ENCODE measurements around the gene ESRRA.

DNA sequence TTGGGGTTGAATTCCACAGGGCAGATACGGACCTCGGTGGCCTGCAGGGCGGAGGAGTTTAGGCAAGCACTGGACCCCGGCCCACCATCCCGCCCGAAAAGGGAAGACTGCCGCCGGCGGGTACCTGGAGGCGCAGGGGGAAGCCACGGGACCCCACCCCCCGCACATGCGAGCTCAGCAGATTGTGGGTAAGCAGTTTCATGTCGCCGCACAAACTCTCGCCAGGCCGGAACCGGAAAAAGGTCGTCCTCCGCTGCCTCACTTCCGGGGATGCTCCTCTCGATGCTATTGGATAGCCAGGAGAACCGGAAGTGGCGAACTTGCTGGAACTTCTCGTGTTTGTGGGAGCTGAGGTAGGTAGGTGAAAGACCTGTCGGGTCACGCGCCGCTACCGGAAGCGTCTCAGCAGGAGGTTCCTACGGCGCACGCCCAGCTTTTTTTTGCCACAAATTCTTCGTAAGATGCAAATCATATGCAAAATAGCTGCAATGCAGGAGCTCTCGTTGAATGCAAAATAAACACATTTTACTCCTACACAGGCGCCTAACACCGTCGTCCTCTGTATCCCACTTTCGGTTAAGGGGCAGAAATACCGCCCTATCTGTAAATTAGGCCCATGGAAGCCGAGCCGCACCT lies 12.1 kb downstream of the ESRRA start, which contains the start of gene TRMT112:
- no peak for TF ChIP-seq ZSCAN25 (CRISPR knock-in tag; IDR thresholded peaks at IDR 0.05)
- no peak for TF ChIP-seq ZBTB1 (CRISPR knock-in tag; IDR thresholded peaks at IDR 0.05; ENCODE audit: borderline replicate concordance)
- TF ChIP-seq SRF (IDR thresholded peaks at IDR 0.05; ENCODE audit: low read depth, low read length) = no peak
- TF ChIP-seq HNRNPH1 (optimal IDR thresholded peaks at IDR 0.05; ENCODE audit: low read depth, low read length) = no peak
- no peak for TF ChIP-seq RXRA (CRISPR knock-in tag; IDR thresholded peaks at IDR 0.05)
